HG03571 (cell line): ENCODE data around the gene CD320.
"Not testable (repeated sequence)": the region's sequence is repeated elsewhere in the genome, so short reads cannot be mapped to it uniquely, and the experiment has no call there.

Experiments used
- ATAC-seq: cut with Tn5 transposase; IDR thresholded peaks from one replicate; pipeline ENCODE4 v1.9.1; 2021; ENCODE audit not compliant: unreplicated experiment

Gene CD320

DNA sequence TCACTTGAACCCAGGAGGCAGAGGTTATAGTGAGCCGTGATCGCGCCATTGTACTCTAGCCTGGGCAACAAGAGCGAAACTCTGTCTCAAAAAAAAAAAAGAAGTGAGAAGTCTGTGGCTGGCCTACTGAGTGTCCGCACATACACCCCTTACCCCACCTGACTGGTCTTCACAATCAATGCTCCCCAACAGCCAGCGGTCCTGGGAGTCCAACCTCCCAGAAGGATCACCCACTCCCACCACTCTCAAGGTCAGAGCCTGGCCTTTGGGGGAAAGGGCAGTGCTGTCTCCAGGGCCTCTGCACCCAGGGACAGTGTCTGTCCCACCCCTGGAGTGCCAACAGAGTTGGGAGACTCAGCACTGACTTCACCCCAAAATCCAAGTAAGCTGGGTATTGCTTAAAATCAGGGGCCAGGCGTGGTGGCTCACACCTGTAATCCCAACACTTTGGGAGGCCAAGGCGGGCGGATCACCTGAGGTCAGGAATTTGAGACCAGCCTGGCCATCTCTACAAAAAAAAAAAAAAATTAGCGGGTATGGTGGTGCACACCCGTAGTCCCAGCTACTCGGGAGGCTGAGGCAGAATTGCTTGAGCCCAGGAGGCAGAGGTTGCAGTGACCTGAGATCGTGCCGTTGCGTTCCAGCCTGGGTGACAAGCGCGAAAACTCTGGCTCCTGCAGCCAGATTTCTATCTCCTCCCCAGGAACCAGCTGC is 2.3 kb upstream of the CD320 start:
- ATAC-seq, result no peak

GRCh38 chr19:8308891-8309291 is 733 bp upstream of the CD320 start:
- ATAC-seq, result no peak

DNA sequence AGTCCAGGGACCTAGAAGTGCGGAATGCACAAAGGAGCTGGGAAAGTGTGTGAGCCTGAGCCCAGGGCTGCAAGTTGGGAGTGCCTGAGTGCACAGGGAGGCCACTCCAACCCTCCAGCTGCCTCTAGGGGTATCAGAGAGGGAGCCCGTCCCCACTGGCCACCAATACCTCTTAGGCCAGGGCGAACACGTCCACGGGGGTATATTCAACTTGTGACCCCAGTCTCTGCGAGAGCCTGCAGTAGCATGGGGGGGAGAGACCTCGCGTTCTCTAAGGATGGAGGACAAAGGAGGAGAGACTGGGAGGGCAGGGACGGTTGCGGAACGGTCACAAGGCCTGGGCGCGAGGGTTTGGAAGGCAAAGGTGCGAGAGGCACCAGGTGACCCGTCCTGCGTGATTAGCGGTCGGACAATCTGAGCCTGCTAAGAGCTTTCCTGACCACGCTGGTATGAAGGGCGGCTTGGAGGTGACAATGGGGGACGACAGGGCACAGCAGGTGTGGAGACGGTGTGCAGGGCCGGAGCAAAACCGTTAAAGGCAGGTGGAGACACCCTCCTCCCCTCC is 676 bp downstream of the CD320 start:
- ATAC-seq, result no peak

DNA sequence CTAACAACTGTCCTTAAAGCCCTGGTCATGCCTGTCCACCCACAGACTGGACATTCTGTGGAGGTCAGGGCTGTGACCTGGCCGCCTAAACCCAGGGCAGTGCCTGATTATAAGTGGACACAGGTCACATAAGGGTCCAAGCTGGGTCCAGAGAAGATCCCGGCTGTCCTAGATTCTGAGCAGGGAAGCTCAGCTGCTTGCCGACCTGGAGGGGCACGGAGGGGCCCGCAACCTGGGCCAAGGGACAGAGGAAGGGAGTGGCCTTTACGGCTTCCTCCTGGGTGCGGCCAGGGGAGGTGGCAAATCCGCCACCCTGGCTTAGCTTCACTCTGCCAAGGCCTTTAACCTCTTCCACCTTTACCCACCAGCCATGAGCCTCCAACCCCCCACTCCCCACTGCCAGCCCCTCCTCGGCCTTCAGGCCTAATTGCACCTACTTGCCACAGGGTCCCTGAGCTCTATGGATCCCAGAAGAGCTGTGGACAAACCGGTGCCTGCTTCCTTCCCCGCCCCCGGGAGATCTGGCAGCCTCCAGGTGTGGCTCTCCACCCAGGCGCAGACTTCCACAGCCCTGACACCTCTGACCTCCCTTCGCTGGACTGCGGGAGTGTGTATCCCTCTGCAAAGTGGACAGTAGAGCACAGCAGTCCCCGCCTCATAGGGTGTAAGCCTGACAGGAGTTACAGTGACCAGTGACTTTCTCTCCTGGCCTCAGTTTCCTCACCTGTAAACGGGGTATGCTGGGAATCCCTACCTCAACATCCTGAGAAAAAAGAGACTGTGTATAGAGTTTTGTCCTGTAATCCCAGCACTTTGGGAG is 1.7 kb downstream of the CD320 start:
- ATAC-seq, result no peak

DNA sequence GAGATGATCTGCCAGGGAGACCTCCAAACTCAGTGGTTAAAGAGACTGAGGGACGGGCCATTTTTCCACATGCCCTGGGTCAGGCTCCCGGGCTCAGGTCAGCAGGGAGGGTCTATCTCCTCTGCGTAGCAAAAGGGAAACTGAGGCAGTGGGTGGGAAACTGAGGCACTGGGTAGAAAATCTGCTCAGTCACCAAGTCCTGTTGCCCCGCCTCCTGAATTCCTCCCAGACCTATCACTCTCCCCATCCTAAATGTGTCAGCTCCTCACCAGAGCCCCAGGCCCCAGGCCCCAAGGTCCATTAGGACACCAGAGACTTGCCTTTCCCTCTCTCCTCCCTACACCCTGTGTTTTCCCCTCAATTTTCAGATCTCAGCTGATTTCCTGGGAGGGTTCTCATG is 2.4 kb downstream of the CD320 start:
- no peak for ATAC-seq

DNA sequence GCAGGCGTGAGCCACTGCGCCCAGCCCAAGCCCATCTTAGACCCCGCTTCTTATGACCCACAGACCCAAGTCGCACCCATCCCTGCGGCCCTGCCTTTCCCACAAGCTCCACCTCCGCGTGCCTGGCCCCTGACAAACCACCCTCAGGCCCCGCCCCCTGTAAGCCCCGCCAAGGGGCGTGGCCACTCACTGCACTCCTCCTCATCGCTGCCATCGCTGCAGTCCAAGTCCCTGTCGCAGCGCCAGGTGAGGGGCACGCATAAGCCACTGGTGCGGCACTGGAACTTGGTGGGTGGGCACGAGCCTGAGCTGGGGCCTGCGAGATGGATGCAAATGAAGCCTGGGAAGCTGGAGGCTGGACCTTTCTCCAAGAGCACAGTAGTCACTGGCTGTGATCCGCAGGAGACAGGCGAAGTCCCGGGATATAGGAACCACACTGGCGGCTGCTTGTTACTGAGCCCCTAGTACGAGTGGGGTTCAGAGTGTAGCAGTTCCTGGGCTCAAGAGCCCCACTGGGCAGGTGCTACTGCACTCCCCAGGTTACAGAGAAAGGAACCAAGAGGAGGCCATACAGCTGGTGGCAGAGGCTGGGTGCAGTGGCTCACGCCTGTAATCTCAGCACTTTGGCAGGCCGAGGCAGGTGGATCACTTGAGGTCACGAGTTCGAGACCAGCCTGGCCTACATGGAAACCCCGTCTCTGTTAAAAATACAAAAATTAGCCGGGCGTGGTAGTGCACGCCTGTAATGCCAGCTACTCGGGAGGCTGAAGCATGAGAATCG is 3.1 kb downstream of the CD320 start:
- no peak for ATAC-seq

- no peak for ATAC-seq
Observed at GRCh38 chr19:8302734-8303133, 5.4 kb downstream of the CD320 start.

DNA sequence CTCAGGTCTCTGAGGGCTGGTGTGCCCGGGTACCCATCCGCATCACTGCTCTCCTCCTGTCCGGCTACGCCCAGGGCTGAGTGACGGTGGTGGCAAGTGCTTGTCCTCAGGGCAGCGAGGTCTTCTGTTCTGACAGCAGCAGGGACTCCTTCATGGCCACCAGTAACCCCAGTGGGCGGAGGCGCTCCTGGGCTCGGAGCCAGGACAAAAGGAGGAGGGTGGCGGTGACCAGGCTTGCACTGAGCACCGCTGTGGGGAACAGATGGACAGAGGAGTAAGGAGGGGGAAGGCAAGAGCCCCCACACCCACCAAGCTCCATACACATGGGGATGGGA is 5.8 kb downstream of the CD320 start:
- no peak for ATAC-seq

GRCh38 chr19:8291337-8291736 is 16.8 kb downstream of the CD320 start:
- not testable (repeated sequence) for ATAC-seq

DNA sequence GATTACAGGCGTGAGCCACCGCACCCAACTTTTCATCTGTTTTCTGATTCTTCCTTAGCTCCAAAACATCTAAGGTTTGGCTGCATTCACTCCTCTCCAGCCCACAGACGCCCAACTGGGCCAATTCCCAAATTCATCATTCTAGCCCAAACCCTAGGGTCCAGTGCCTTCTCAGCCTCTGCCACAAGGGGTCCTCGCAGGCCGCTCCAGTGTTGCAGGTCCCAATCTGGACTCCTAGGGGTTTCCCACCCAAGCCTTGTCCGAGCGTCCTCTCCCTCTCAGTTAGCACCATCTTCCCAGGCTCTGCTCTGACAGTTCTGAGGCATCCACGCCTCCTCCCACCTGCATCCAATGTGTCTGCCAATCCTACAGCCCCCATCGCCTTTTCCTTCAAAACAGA is 31.6 kb downstream of the CD320 start:
- ATAC-seq, result not testable (repeated sequence)

- no peak for ATAC-seq
Observed at GRCh38 chr19:8269724-8270123, 38.4 kb downstream of the CD320 start.

DNA sequence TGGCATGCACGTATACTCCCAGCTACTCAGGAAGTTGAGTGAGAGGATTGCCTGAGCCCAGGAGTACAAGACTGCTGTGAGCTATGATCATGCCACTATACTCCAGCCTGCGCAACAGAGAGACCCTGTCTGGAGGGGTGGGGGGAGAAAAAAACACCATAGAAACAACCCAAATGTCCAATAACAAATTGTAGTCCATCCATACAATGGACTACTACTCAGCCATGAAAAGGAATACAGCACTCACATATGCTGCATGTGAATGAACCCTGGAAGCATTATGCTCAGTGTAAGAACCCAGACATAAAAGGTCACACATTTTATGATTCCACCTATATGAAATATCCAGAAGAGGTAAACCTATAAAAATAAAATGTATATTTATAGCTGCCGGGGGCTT is 42.3 kb downstream of the CD320 start:
- no peak for ATAC-seq

DNA sequence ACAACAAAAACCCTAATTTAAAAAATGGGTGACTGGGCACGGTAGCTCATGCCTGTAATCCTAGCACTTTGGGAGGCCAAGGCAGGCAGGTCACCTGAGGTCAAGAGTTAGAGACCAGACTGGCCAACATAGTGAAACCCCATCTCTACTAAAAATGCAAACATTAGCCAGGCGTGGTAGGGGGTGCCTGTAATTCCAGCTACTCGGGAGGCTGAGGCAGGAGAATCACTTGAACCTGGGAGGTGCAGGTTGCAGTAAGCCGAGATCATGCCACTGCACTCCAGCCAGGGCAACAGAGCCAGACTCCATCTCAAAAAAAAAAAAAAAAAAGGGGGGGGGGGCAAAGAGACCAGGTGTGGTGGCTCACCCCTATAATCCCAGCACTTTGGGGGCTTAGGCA is 43.9 kb downstream of the CD320 start:
- not testable (repeated sequence) for ATAC-seq

DNA sequence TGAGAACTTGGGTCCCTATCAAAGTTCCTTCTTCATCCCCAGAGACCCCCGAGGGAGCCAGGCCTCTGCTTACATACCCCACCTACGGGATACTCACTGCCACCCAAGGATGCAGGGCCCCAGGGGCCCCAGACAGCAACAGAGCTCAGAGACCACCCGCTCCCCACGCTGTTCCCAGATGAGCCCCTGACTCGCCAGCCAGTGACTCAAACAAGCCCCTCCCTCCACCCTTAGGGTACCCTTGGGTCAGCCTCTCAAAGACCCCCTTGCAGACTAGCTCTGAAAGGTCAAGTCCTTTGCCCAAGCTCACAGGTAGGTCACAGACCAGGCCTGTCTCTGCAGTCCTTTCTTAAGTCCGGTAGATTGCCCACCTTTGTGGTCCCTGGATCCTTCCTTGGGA is 45.7 kb downstream of the CD320 start:
- no peak for ATAC-seq

DNA sequence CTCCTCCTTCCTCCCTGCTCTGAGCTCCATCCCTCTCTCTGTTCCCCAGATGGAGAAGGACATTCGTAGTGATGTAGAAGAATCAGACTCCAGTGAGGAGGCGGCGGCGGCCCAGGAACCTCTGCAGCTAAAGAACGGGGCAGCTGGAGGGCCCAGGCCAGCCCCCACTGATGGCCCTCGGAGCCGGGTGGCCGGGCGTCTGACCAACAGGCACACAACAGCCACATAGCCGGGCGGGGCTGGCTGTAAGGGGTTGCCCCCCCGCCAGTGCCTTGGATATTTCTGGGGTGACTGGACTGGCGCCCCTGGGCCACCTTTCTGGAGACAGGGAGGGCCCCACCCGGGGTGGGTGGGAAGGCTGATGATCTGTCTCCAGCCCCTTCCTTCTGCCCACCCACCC is 46.3 kb downstream of the CD320 start:
- ATAC-seq, result no peak

GRCh38 chr19:8261347-8261746 is 46.8 kb downstream of the CD320 start:
- ATAC-seq, result no peak

DNA sequence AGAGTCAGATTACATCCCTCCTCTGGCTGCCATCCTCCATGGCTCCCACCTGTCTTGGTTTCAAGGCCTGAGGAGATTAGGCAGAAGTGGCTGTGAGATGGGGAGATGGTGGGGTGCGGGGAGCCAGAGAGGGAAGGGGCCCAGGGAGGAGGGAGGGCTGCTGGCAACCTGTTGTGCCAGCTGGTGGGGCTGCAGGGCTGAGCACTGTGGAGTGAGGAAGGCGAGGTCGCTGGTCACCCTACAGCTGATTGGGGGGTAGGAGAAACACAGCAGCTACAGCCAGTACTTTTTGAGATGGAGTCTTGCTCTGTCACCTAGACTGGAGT is 48.3 kb downstream of the CD320 start:
- ATAC-seq, result no peak

GRCh38 chr19:8259142-8259921 is 48.8 kb downstream of the CD320 start:
- ATAC-seq, result no peak

DNA sequence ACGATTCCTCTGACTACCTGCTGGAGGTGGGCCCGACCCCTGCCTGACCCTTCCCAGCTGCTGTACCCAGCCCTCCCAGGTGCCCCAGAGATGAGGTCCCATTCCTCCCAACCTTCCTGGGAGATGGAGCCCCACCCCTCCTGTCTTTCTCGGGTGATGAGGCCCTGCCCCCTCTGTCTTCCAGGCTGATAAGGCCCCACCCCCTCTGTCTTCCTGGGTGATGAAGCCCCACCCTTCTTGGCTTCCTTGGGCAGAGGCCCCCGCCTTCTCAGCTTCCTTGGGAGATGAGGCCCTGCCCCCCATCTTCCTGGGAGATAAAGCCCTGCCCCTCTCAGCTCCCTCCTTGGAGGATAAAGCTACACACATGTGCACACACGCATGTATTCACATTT is 51.1 kb downstream of the CD320 start:
- ATAC-seq, result no peak

DNA sequence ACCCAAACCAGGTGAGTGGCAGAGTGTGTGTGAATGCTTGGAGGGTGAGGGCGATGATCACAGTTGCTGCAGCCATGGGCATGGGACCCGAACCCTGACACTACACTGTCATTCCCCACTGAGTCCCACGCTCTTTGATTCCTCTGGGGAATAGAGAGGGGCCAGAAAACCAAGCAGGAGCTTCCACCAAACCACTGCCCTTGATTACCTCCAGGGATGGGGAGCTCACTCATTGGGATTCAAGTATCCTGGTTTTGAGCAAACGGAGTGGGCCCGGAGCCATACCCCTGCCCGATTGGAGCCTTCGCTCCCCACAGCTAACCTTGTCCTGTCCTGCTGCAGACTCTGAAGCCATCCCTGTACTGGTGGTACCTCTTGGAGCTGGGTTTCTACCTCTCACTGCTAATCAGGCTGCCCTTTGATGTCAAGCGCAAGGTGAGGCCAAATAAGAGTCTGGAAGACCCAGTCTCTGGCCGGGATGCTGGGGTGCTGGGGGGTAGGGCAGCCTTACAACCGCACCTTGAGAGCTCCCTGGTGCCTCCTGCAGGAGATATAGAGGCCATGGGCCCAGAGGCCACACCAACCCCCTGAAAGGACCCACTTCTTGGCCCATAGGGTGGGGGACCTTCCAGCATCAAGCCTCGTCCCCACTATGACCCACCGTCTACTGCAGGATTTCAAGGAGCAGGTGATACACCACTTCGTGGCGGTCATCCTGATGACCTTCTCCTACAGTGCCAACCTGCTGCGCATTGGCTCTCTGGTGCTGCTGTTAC is 51.7 kb downstream of the CD320 start:
- ATAC-seq, result no peak
